Prostate gland (tissue), 2 donors: ENCODE results near the gene FBXL16. TPM values are rescaled to one million over a fixed set of nuclear protein-coding genes. Genes with fewer than 3 reads are reported as not detected.

Experiments
- DNase-seq: peaks from one replicate; pipeline ENCODE4 v3.0.0-alpha.2; 2019; ENCODE audit warnings: low spot score
- H3K27ac ChIP-seq, 2 donors: fragments of 200-600 bp; sonication (generic); 2 replicates each; pipeline ENCODE4 v1.5.1; 2017 to 2019
- H3K27me3 ChIP-seq: fragments of 200-600 bp; sonication (generic); replicated peaks from 2 replicates; pipeline ENCODE4 v1.5.1; 2019; ENCODE audit not compliant: insufficient read depth
- H3K36me3 ChIP-seq, 2 donors: fragments of 200-600 bp; sonication (generic); 1 replicate in 1 of 2; 2 replicates in 1 of 2; pipeline versions ENCODE4 v1.5.1 to v1.8.1; 2017 to 2019
- H3K4me1 ChIP-seq: fragments of 200-600 bp; sonication (generic); replicated peaks from 2 replicates; pipeline ENCODE4 v1.5.1; 2019
- H3K4me3 ChIP-seq, 2 donors: fragments of 200-600 bp; sonication (generic); 2 replicates each; pipeline ENCODE4 v1.5.1; 2017 to 2019
- H3K9me3 ChIP-seq: fragments of 200-600 bp; sonication (generic); 2 replicates; pipeline ENCODE4 v1.5.1; 2017
- CTCF ChIP-seq, 4 experiments: fragments of 200-600 bp in 2 of 4; fragments of 450-650 bp in 2 of 4; sonication (generic) in 2 of 4; IDR thresholded peaks; 1 replicate in 3 of 4; 2 replicates in 1 of 4; pipeline ENCODE4 v1.5.1; 2016 to 2019; ENCODE audit warnings: antibody characterized with exemption in 4 of 4, mild to moderate bottlenecking in 2 of 4, moderate library complexity in 2 of 4
- POLR2A ChIP-seq: fragments of 450-650 bp; IDR thresholded peaks from one replicate; pipeline ENCODE4 v1.6.1; 2016; ENCODE audit warnings: antibody characterized with exemption, mild to moderate bottlenecking
- POLR2AphosphoS5 ChIP-seq: sonication (generic); formaldehyde crosslinking; IDR thresholded peaks from one replicate; pipeline ENCODE4 v1.6.1; 2017; ENCODE audit warnings: antibody characterized with exemption
- WGBS: methylation state at CpG from one replicate; pipeline ENCODE4 v1.1.5; 2018; 5-methylcytosine and 5-hydroxymethylcytosine counted together
- intact Hi-C: fragments of 100-400 bp; cut with DNase I; formaldehyde crosslinking; loops from one replicate; pipeline ENCODE4 v1.14.2; 2022
- total RNA-seq, 2 donors: library from RNA; depleted of rRNA; stranded (reverse); fragments of >200 nt; gene quantifications; one replicate each; pipeline ENCODE4 v1.1.0, GENCODE V29; 2016

FBXL16 gene
- total RNA-seq, 2 donors from 2014 or later = 6.1 to 9.1 TPM

DNA sequence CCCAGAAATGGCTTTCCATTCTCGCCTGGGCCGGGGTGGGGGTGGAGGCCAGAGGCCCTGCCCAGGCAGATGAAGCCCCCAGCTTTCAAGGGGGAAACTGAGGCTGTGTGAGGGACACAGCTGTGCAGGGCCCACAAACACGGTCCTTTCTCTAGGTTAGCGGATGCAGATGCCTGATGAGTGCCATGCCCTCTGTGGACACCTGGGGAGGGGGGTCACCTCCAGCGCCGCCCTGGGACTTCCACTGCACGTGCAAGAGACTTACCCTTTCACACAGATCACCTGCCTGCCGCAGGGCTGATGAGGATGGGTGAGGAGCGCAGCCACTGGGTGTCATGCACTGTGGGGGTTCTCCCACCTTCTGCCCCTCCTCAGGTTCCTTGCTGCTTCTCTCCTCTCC lies 12.8 kb upstream of the FBXL16 start:
- no peaks in the 10 kb centered on the region for H3K36me3 ChIP-seq
- intact Hi-C loops = no loop called here
- no peaks in the 10 kb centered on the region for H3K9me3 ChIP-seq
- WGBS = 91% methylated on average over 9 of the region's 9 CpGs
- H3K27me3 ChIP-seq = no peaks in the 10 kb centered on the region
- TF ChIP-seq CTCF (IDR thresholded peaks at IDR 0.05) (no peak), POLR2A (no peak), POLR2AphosphoS5 (no peak)
- no peak for DNase-seq
- H3K27ac ChIP-seq = no peak overlapping the region
- peaks cover 29% of the 10 kb centered on the region for H3K4me1 ChIP-seq
- no peak overlapping the region for H3K4me3 ChIP-seq

GRCh38 chr16:717450-718245 lies 12.0 kb upstream of the FBXL16 start:
- TF ChIP-seq CTCF (IDR thresholded peaks at IDR 0.05) (no peak), POLR2A (no peak), POLR2AphosphoS5 (no peak)
- no peaks in the 10 kb centered on the region for H3K27me3 ChIP-seq
- H3K27ac ChIP-seq = no peak overlapping the region
- DNase-seq = no peak
- H3K36me3 ChIP-seq = no peaks in the 10 kb centered on the region
- no peaks in the 10 kb centered on the region for H3K9me3 ChIP-seq
- H3K4me3 ChIP-seq = no peak overlapping the region
- peaks cover 29% of the 10 kb centered on the region for H3K4me1 ChIP-seq
- intact Hi-C loops = no loop called here
- 78% methylated on average over 32 of the region's 32 CpGs for WGBS

- intact Hi-C loops = no loop called here
- H3K4me1 ChIP-seq = peaks cover 29% of the 10 kb centered on the region
- TF ChIP-seq POLR2A = no peak
- TF ChIP-seq CTCF (IDR thresholded peaks at IDR 0.05) = no peak
- TF ChIP-seq POLR2AphosphoS5 = no peak
- no peak for DNase-seq
- 87% methylated on average over 29 of the region's 29 CpGs for WGBS
- H3K9me3 ChIP-seq = no peaks in the 10 kb centered on the region
- no peaks in the 10 kb centered on the region for H3K27me3 ChIP-seq
- no peak overlapping the region for H3K27ac ChIP-seq
- no peak overlapping the region for H3K4me3 ChIP-seq
- no peaks in the 10 kb centered on the region for H3K36me3 ChIP-seq
Measured at GRCh38 chr16:716768-717325, 11.2 kb upstream of the FBXL16 start.

GRCh38 chr16:716200-716568 lies 10.6 kb upstream of the FBXL16 start:
- TF ChIP-seq CTCF (IDR thresholded peaks at IDR 0.05) (no peak), POLR2AphosphoS5 (no peak), POLR2A (no peak)
- intact Hi-C loops = no loop called here
- 8% methylated on average over 10 of the region's 12 CpGs for WGBS
- no peak for DNase-seq
- no peaks in the 10 kb centered on the region for H3K36me3 ChIP-seq
- no peaks in the 10 kb centered on the region for H3K27me3 ChIP-seq
- H3K9me3 ChIP-seq = no peaks in the 10 kb centered on the region
- peak overlapping the region in 1 of 2 donors; percentile 51 for H3K4me3 ChIP-seq
- H3K4me1 ChIP-seq = peaks cover 23% of the 10 kb centered on the region
- H3K27ac ChIP-seq = no peak overlapping the region
